Measurements from ENCODE around the gene FGD2.

FGD2 gene

GRCh38 chr6:37068356-37069270, 63.2 kb downstream of the FGD2 start:
- no peak for DNase-seq

GRCh38 chr6:37069639-37070038, 64.2 kb downstream of the FGD2 start:
- no peak for DNase-seq

GRCh38 chr6:37072526-37072925, 67.1 kb downstream of the FGD2 start:
- DNase-seq: no peak

- DNase-seq: no peak
Measured at GRCh38 chr6:37074053-37074827, 68.8 kb downstream of the FGD2 start.

- DNase-seq: no peak
Measured at GRCh38 chr6:37077191-37077904, 71.9 kb downstream of the FGD2 start.

- DNase-seq: no peak
Measured at GRCh38 chr6:37077905-37078296, 72.4 kb downstream of the FGD2 start.
